Type B pancreatic cell (in vitro differentiated cells): ENCODE results near the gene ERCC4. TPM values are rescaled to one million over a fixed set of nuclear protein-coding genes. Genes with fewer than 3 reads are reported as not detected.

Experiments
- DNase-seq: peaks from one replicate; pipeline ENCODE4 v3.0.0; 2021; ENCODE audit warnings: mixed read lengths; ENCODE audit not compliant: unreplicated experiment; ENCODE audit errors: extremely low spot score
- H3K27ac Mint-ChIP-seq: 2 replicates; pipeline ENCODE4 v1.8.0; 2021; ENCODE audit warnings: mild to moderate bottlenecking, mixed read lengths
- H3K27me3 Mint-ChIP-seq: 2 replicates; pipeline ENCODE4 v1.8.0; 2021; ENCODE audit warnings: mixed read lengths
- H3K36me3 Mint-ChIP-seq: 2 replicates; pipeline ENCODE4 v1.8.0; 2021; ENCODE audit warnings: mixed read lengths
- H3K4me1 Mint-ChIP-seq: one replicate; pipeline ENCODE4 v1.8.0; 2021; ENCODE audit warnings: mixed read lengths; ENCODE audit not compliant: unreplicated experiment
- H3K4me3 Mint-ChIP-seq: 2 replicates; pipeline ENCODE4 v1.8.0; 2021; ENCODE audit warnings: mild to moderate bottlenecking, mixed read lengths
- H3K9me3 Mint-ChIP-seq: 2 replicates; pipeline ENCODE4 v1.8.0; 2021; ENCODE audit warnings: mixed read lengths
- total RNA-seq: library from RNA; stranded (reverse); gene quantifications from 2 replicates; pipeline ENCODE4 v1.2.1, GENCODE V29; 2021; ENCODE audit warnings: low replicate concordance
- TF ChIP-seq, protein P1 (sequence below): fragments of 200-600 bp; sonication (generic); conservative IDR thresholded peaks from 2 replicates; pipeline ENCODE4 v1.5.0; 2021; ENCODE audit warnings: antibody characterized with exemption, mild to moderate bottlenecking

The ERCC4 gene
- total RNA-seq, 1 donor from 2014 or later, result 17.9 TPM

- Mint-ChIP-seq H3K27me3 (no peaks in the 10 kb centered on the region), H3K27ac (no peak overlapping the region), H3K36me3 (peaks cover 39% of the 10 kb centered on the region), H3K4me1 (peaks cover 5% of the 10 kb centered on the region), H3K9me3 (peaks cover 5% of the 10 kb centered on the region), H3K4me3 (no peak overlapping the region)
- no peak for DNase-seq
- TF ChIP-seq, protein P1, sequence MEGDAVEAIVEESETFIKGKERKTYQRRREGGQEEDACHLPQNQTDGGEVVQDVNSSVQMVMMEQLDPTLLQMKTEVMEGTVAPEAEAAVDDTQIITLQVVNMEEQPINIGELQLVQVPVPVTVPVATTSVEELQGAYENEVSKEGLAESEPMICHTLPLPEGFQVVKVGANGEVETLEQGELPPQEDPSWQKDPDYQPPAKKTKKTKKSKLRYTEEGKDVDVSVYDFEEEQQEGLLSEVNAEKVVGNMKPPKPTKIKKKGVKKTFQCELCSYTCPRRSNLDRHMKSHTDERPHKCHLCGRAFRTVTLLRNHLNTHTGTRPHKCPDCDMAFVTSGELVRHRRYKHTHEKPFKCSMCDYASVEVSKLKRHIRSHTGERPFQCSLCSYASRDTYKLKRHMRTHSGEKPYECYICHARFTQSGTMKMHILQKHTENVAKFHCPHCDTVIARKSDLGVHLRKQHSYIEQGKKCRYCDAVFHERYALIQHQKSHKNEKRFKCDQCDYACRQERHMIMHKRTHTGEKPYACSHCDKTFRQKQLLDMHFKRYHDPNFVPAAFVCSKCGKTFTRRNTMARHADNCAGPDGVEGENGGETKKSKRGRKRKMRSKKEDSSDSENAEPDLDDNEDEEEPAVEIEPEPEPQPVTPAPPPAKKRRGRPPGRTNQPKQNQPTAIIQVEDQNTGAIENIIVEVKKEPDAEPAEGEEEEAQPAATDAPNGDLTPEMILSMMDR, result no peak
These were observed 11.9 kb downstream of the ERCC4 start for GRCh38 chr16:13931845-13932244.

- DNase-seq, result no peak
- H3K4me3 Mint-ChIP-seq, result no peak overlapping the region
- TF ChIP-seq, protein P1, result peak; percentile 79
- H3K27ac Mint-ChIP-seq, result no peak overlapping the region
- H3K9me3 Mint-ChIP-seq, result peaks cover 5% of the 10 kb centered on the region
- peaks cover 52% of the 10 kb centered on the region for H3K36me3 Mint-ChIP-seq
- H3K27me3 Mint-ChIP-seq, result no peaks in the 10 kb centered on the region
- peaks cover 11% of the 10 kb centered on the region for H3K4me1 Mint-ChIP-seq
These were observed 15.5 kb downstream of the ERCC4 start for GRCh38 chr16:13935408-13935807.

- H3K4me1 Mint-ChIP-seq, result peaks cover 16% of the 10 kb centered on the region
- H3K27me3 Mint-ChIP-seq, result no peaks in the 10 kb centered on the region
- no peak for DNase-seq
- TF ChIP-seq, protein P1, result no peak
- H3K36me3 Mint-ChIP-seq, result peaks cover 48% of the 10 kb centered on the region
- H3K9me3 Mint-ChIP-seq, result peaks cover 5% of the 10 kb centered on the region
- no peak overlapping the region for H3K27ac Mint-ChIP-seq
- H3K4me3 Mint-ChIP-seq, result no peak overlapping the region
These were observed 16.2 kb downstream of the ERCC4 start for GRCh38 chr16:13936155-13936554.

- Mint-ChIP-seq H3K9me3 (peaks cover 5% of the 10 kb centered on the region), H3K27me3 (no peaks in the 10 kb centered on the region), H3K36me3 (peaks cover 47% of the 10 kb centered on the region), H3K27ac (no peak overlapping the region), H3K4me1 (peaks cover 16% of the 10 kb centered on the region), H3K4me3 (no peak overlapping the region)
- TF ChIP-seq, protein P1, result no peak
- no peak for DNase-seq
These were observed 16.7 kb downstream of the ERCC4 start for GRCh38 chr16:13936596-13937081.

DNA sequence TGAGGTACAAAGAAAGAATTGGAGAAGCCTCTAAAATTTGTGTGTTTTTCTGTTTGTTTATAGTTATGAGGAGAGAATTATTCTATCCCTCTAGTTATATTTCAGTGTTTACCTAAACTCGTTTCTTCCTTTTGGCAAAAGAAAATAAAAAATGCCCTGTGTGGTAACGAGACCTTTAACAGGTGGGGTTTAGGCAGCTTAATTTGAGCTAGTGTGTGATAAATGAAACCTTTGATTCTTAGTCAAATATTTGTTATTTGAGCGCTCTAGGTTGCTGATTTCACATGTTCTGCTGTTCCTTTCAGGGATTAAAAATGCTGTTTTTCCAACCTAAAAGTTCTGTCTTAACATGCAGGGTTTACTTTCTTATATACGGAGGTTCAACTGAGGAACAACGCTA is 17.5 kb downstream of the ERCC4 start:
- Mint-ChIP-seq H3K27me3 (no peaks in the 10 kb centered on the region), H3K9me3 (peaks cover 5% of the 10 kb centered on the region), H3K4me3 (no peak overlapping the region), H3K36me3 (peaks cover 43% of the 10 kb centered on the region), H3K4me1 (peaks cover 16% of the 10 kb centered on the region), H3K27ac (no peak overlapping the region)
- TF ChIP-seq, protein P1, result no peak
- DNase-seq, result no peak

DNA sequence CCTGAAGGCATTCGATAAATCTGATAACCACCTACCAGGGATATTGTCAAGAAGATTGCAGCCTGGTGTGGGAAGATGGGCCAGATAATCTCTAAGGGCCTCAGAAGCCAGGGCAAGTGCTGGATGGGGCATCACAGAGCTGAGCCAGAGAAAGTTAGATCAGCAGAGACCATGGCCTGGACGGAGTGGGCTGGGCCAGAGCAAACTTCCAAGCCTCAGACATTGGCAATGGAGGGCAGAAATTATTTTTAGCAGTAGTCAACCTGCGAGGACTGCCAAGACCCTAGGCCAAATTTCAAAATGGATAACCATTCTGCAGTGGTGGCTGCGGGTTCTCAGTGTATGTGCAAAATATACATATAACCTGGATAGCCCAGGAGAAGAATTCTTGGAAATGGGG is 18.5 kb downstream of the ERCC4 start:
- peaks cover 16% of the 10 kb centered on the region for H3K4me1 Mint-ChIP-seq
- no peak for DNase-seq
- TF ChIP-seq, protein P1, result no peak

More for the DNA sequence above, 18.5 kb downstream of the ERCC4 start:
- Mint-ChIP-seq H3K36me3 (peaks cover 42% of the 10 kb centered on the region), H3K4me3 (no peak overlapping the region), H3K27me3 (no peaks in the 10 kb centered on the region), H3K9me3 (peaks cover 5% of the 10 kb centered on the region), H3K27ac (no peak overlapping the region)
